GM12892 (cell line): Measurements from ENCODE around the gene COL5A1.

Experiments
- POLR2A ChIP-seq: IDR thresholded peaks from 2 replicates; pipeline ENCODE4 v1.6.1; 2011; ENCODE audit warnings: low read depth, low read length, control low read depth
- POLR2AphosphoS5 ChIP-seq: IDR thresholded peaks from 2 replicates; pipeline ENCODE4 v1.6.1; 2011; ENCODE audit warnings: low read depth, low read length, control low read depth
- TAF1 ChIP-seq: IDR thresholded peaks from 2 replicates; pipeline ENCODE4 v1.6.1; 2011; ENCODE audit warnings: low read depth, mild to moderate bottlenecking, control low read depth, low read length, borderline replicate concordance

- TF ChIP-seq POLR2A (no peak), POLR2AphosphoS5 (no peak), TAF1 (no peak)
Measured at GRCh38 chr9:134779640-134780039, 138.0 kb downstream of the COL5A1 start.
